Hepatocyte (in vitro differentiated cells): Measurements from ENCODE around the gene HPCAL1.

Source experiments
- CTCF ChIP-seq: fragments of 200-600 bp; sonication (generic); IDR thresholded peaks from 2 replicates; pipeline ENCODE4 v1.5.1; 2016; ENCODE audit warnings: antibody characterized with exemption, mild to moderate bottlenecking; ENCODE audit not compliant: poor library complexity
- EZH2phosphoT487 ChIP-seq: fragments of 200-600 bp; sonication (generic); IDR thresholded peaks from one replicate; pipeline ENCODE4 v1.6.1; 2018; ENCODE audit warnings: antibody characterized with exemption, mild to moderate bottlenecking, low read depth, moderate library complexity; ENCODE audit not compliant: unreplicated experiment, severe bottlenecking

- TF ChIP-seq CTCF (no peak), EZH2phosphoT487 (no peak)
Measured at GRCh38 chr2:10289352-10289751, 13.4 kb upstream of the HPCAL1 start.
